HepG2 (cell line): ENCODE measurements around the gene PCGF2. TPM values are rescaled to one million over a fixed set of nuclear protein-coding genes. Genes with fewer than 3 reads are reported as not detected.

Experiments
- ATAC-seq: fragments of 200-7000 bp; cut with Tn5 transposase; 3 replicates; pipeline ENCODE4 v1.9.1; 2020; ENCODE audit warnings: mild to moderate bottlenecking, moderate library complexity
- BruUV-seq: library from RNA; stranded (reverse); fragments of 400-500 nt; replicated peaks from 2 replicates; lab custom pipeline; 2021; lab: Mats Ljungman, UMichigan
- CTCF ChIA-PET: fragments of 300-600 bp; formaldehyde crosslinking; extraction: SDS; loops from one replicate; lab custom pipeline; 2021; ENCODE audit warnings: low total read pairs, inconsistent platforms, low intra/inter-chr PET ratio; lab: Yijun Ruan, JAX
- POLR2A ChIA-PET: fragments of 350-600 bp; sonication (Branson Sonifier 250); formaldehyde crosslinking; loops from one replicate; lab custom pipeline; 2020; ENCODE audit warnings: antibody characterized with exemption, inconsistent platforms; lab: Yijun Ruan, JAX
- DNase-seq: peaks from one replicate; pipeline ENCODE4 v3.0.0-alpha.2; 2015; ENCODE audit warnings: low spot score
- FAIRE-seq: peaks from 3 replicates; lab custom pipeline; 2011; peaks lifted over from hg19 to GRCh38; lab: Jason Lieb, UNC
- H2AFZ ChIP-seq: one replicate; pipeline ENCODE4 v1.6.1; 2011; ENCODE audit warnings: low read length, inconsistent platforms
- H3K27ac ChIP-seq: fragments of 300-600 bp; 3 replicates; pipeline ENCODE4 v1.8.0; 2011; ENCODE audit warnings: mixed run types, mild to moderate bottlenecking, mixed read lengths, low read length, inconsistent platforms; ENCODE audit not compliant: insufficient read depth; ENCODE audit errors: extremely low read length
- H3K27me3 ChIP-seq, 2 experiments: fragments of 200-600 bp in 1 of 2; 2 replicates in 1 of 2; 3 replicates in 1 of 2; pipeline versions ENCODE4 v1.6.0 to v1.8.0; 2011; ENCODE audit warnings: low read length in 2 of 2, mild to moderate bottlenecking in 2 of 2, moderate library complexity in 2 of 2, inconsistent platforms in 1 of 2; ENCODE audit not compliant: insufficient read depth in 2 of 2, control insufficient read depth in 1 of 2
- H3K36me3 ChIP-seq, 2 experiments: fragments of 200-600 bp in 1 of 2; replicated peaks in 1 of 2; 2 replicates in 1 of 2; 3 replicates in 1 of 2; pipeline versions ENCODE4 v1.5.1 to v1.8.0; 2011; ENCODE audit warnings: low read length in 2 of 2, inconsistent platforms in 1 of 2; ENCODE audit not compliant: insufficient read depth in 2 of 2, control insufficient read depth in 1 of 2
- H3K4me1 ChIP-seq: 2 replicates; pipeline ENCODE4 v1.5.1; 2012; ENCODE audit warnings: low read length, inconsistent platforms; ENCODE audit not compliant: insufficient read depth
- H3K4me2 ChIP-seq: 2 replicates; pipeline ENCODE4 v1.6.0; 2011; ENCODE audit warnings: low read depth, low read length, inconsistent platforms
- H3K4me3 ChIP-seq, 3 experiments: fragments of 200-600 bp in 1 of 3; sonication (generic), shearing (Covaris generic) in 1 of 3; replicated peaks in 1 of 3; 2 replicates each; pipeline ENCODE4 v1.5.1; 2011 to 2016; ENCODE audit warnings: low read length in 3 of 3, inconsistent platforms in 2 of 3, low read depth in 2 of 3, mild to moderate bottlenecking in 2 of 3, control low read depth in 1 of 3, mixed read lengths in 1 of 3; ENCODE audit not compliant: insufficient read depth in 1 of 3
- H3K79me2 ChIP-seq: one replicate; pipeline ENCODE4 v1.6.1; 2011; ENCODE audit warnings: low read length, inconsistent platforms; ENCODE audit not compliant: insufficient read depth
- H3K9ac ChIP-seq: 2 replicates; pipeline ENCODE4 v1.6.0; 2011; ENCODE audit warnings: mild to moderate bottlenecking, low read depth, low read length, inconsistent platforms; ENCODE audit not compliant: insufficient read depth
- H3K9me3 ChIP-seq: 2 replicates; pipeline ENCODE4 v1.5.1; 2012; ENCODE audit warnings: mild to moderate bottlenecking, low read length
- H4K20me1 ChIP-seq: 2 replicates; pipeline ENCODE4 v1.6.0; 2011; ENCODE audit warnings: inconsistent platforms, mild to moderate bottlenecking, low read length, moderate library complexity; ENCODE audit not compliant: insufficient read depth
- FOSL1 ChIP-seq: sonication (generic); formaldehyde crosslinking; IDR thresholded peaks from 2 replicates; pipeline ENCODE4 v1.9.0; 2021; ENCODE audit warnings: missing genetic modification reagents, borderline replicate concordance
- HIC2 ChIP-seq: sonication (generic); formaldehyde crosslinking; IDR thresholded peaks from 2 replicates; pipeline ENCODE4 v1.9.0; 2022; ENCODE audit warnings: low read depth, missing genetic modification reagents
- HOXD1 ChIP-seq: sonication (generic); formaldehyde crosslinking; IDR thresholded peaks from 2 replicates; pipeline ENCODE4 v1.5.0; 2020; ENCODE audit warnings: missing genetic modification reagents
- IKZF1 ChIP-seq: fragments of 450-650 bp; IDR thresholded peaks from 2 replicates; pipeline ENCODE4 v1.7.1; 2016
- KLF15 ChIP-seq: sonication (generic); formaldehyde crosslinking; IDR thresholded peaks from 2 replicates; pipeline ENCODE4 v1.8.1; 2023; ENCODE audit warnings: borderline replicate concordance, mild to moderate bottlenecking, inconsistent platforms, missing genetic modification reagents, mixed read lengths
- NBN ChIP-seq: fragments of 450-650 bp; conservative IDR thresholded peaks from 2 replicates; pipeline ENCODE4 v1.6.1; 2017
- POLR2G ChIP-seq: fragments of 200-400 bp; formaldehyde crosslinking; IDR thresholded peaks from 2 replicates; pipeline ENCODE4 v1.6.1; 2018; ENCODE audit warnings: mild to moderate bottlenecking, low read depth, low read length, moderate library complexity
- PPARG ChIP-seq: conservative IDR thresholded peaks from 2 replicates; pipeline ENCODE4 v1.6.1; 2016; ENCODE audit warnings: missing biosample characterization, missing genetic modification reagents
- SALL1 ChIP-seq: sonication (generic); formaldehyde crosslinking; IDR thresholded peaks from 2 replicates; pipeline ENCODE4 v1.8.0; 2022; ENCODE audit warnings: mild to moderate bottlenecking, missing genetic modification reagents
- ZBTB1 ChIP-seq: sonication (generic); formaldehyde crosslinking; IDR thresholded peaks from 2 replicates; pipeline ENCODE4 v1.4.0; 2020; ENCODE audit warnings: missing genetic modification reagents, borderline replicate concordance
- ZFX ChIP-seq: sonication (generic); formaldehyde crosslinking; IDR thresholded peaks from 2 replicates; pipeline ENCODE4 v1.4.0; 2020; ENCODE audit warnings: mild to moderate bottlenecking, low read depth, missing genetic modification reagents, moderate library complexity
- ZNF333 ChIP-seq: sonication (generic); formaldehyde crosslinking; IDR thresholded peaks from 2 replicates; pipeline ENCODE4 v1.4.0; 2020; ENCODE audit warnings: mild to moderate bottlenecking, missing genetic modification reagents, borderline replicate concordance
- ZNF441 ChIP-seq: sonication (generic); formaldehyde crosslinking; IDR thresholded peaks from 2 replicates; pipeline ENCODE4 v1.7.0; 2021; ENCODE audit warnings: missing genetic modification reagents, borderline replicate concordance
- ZNF761 ChIP-seq: sonication (generic); formaldehyde crosslinking; conservative IDR thresholded peaks from 2 replicates; pipeline ENCODE4 v1.4.0; 2020; ENCODE audit warnings: mild to moderate bottlenecking, missing genetic modification reagents
- ZSCAN21 ChIP-seq: sonication (generic); formaldehyde crosslinking; IDR thresholded peaks from 2 replicates; pipeline ENCODE4 v1.8.0; 2022; ENCODE audit warnings: mild to moderate bottlenecking, missing genetic modification reagents, moderate library complexity, borderline replicate concordance
- whole genome bisulfite sequencing: methylation state at CpG from one replicate; pipeline ENCODE4 v1.1.6; 2017; ENCODE audit warnings: low lambda C conversion rate; 5-methylcytosine and 5-hydroxymethylcytosine counted together
- in situ Hi-C: cut with HindIII; loops from 2 replicates; pipeline ENCODE4 v1.10.0; 2017; ENCODE audit warnings: low pct_unique_long_range_greater_than_20kb; ENCODE audit not compliant: extremely low pct_ligation_motif_present
- intact Hi-C: fragments of 100-400 bp; cut with micrococcal nuclease; formaldehyde crosslinking; loops from one replicate; pipeline ENCODE4 v1.10.0; 2022; ENCODE audit not compliant: unreplicated experiment
- polyA plus RNA-seq, 8 experiments: library from polyadenylated mRNA; depleted of rRNA in 3 of 8; stranded (reverse) in 7 of 8; unstranded in 1 of 8; fragments of >200 nt; fragmentation: Illumina TruSeq in 4 of 8; extraction: Trizol in 4 of 8; gene quantifications; 2 replicates each; pipeline versions ENCODE4 v1.2.1 to v1.2.3, GENCODE V29; 2011 to 2016; ENCODE audit warnings: low read depth in 4 of 8, missing spikeins in 1 of 8, mixed read lengths in 1 of 8; ENCODE audit not compliant: insufficient read depth in 1 of 8
- total RNA-seq, 5 experiments: library from RNA; depleted of rRNA; stranded (reverse); fragments of >200 nt; fragmentation: Illumina TruSeq; extraction: Trizol; gene quantifications; 2 replicates each; pipeline ENCODE4 v1.2.3, GENCODE V29; 2016; ENCODE audit warnings: low read depth in 1 of 5
- TF ChIP-seq, protein P1 (sequence below): sonication (generic); formaldehyde crosslinking; IDR thresholded peaks from 2 replicates; pipeline ENCODE4 v1.4.0; 2020; ENCODE audit warnings: missing genetic modification reagents, borderline replicate concordance
- TF ChIP-seq, protein P2 (sequence below): sonication (generic); formaldehyde crosslinking; IDR thresholded peaks from 2 replicates; pipeline ENCODE4 v1.8.1; 2023; ENCODE audit warnings: missing genetic modification reagents, inconsistent platforms, borderline replicate concordance
- TF ChIP-seq, protein P3 (sequence below): sonication (generic); formaldehyde crosslinking; IDR thresholded peaks from 2 replicates; pipeline ENCODE4 v1.8.1; 2023; ENCODE audit warnings: mild to moderate bottlenecking, missing genetic modification reagents

Gene PCGF2
- total and polyA plus RNA-seq, 2 of the 13 experiments (the other 11 are each of a cell fraction or from before 2014, with no cell fraction given) = 11.6 to 29.4 TPM

GRCh38 chr17:38794221-38794620 lies 46.1 kb upstream of the PCGF2 start:
- Histone ChIP-seq H3K4me1 (peaks cover 34% of the 10 kb centered on the region), H3K27me3 (no peaks in the 10 kb centered on the region), H4K20me1 (peaks cover 22% of the 10 kb centered on the region; the same call in 1 of the 2 replicates), H3K9me3 (no peaks in the 10 kb centered on the region), H3K9ac (no peak overlapping the region), H3K4me2 (no peak overlapping the region), H3K4me3 (no peak overlapping the region), H3K79me2 (peaks cover 60% of the 10 kb centered on the region), H3K36me3 (peaks cover 0 to 6% of the 10 kb centered on the region in 2 experiments; a peak in 4 of 5 replicates), H3K27ac (no peak overlapping the region), H2AFZ (no peak overlapping the region)
- BruUV-seq = no TSS peak
- WGBS = 97% methylated on average over 5 of the region's 5 CpGs
- intact Hi-C loops = no loop called here
- DNase-seq (no peak), ATAC-seq (no peak), FAIRE-seq (no peak)
- TF ChIP-seq FOSL1 (CRISPR knock-in tag) (no peak), PPARG (CRISPR knock-in tag) (no peak), ZSCAN21 (CRISPR knock-in tag) (no peak), POLR2G (no peak), ZNF333 (no peak), SALL1 (CRISPR knock-in tag) (no peak), ZNF761 (CRISPR knock-in tag) (no peak), IKZF1 (no peak), ZFX (CRISPR knock-in tag) (no peak), ZBTB1 (no peak), HIC2 (CRISPR knock-in tag) (no peak), KLF15 (CRISPR knock-in tag) (no peak), NBN (no peak), ZNF441 (CRISPR knock-in tag) (no peak), HOXD1 (CRISPR knock-in tag) (no peak)
- TF ChIP-seq, protein P1, sequence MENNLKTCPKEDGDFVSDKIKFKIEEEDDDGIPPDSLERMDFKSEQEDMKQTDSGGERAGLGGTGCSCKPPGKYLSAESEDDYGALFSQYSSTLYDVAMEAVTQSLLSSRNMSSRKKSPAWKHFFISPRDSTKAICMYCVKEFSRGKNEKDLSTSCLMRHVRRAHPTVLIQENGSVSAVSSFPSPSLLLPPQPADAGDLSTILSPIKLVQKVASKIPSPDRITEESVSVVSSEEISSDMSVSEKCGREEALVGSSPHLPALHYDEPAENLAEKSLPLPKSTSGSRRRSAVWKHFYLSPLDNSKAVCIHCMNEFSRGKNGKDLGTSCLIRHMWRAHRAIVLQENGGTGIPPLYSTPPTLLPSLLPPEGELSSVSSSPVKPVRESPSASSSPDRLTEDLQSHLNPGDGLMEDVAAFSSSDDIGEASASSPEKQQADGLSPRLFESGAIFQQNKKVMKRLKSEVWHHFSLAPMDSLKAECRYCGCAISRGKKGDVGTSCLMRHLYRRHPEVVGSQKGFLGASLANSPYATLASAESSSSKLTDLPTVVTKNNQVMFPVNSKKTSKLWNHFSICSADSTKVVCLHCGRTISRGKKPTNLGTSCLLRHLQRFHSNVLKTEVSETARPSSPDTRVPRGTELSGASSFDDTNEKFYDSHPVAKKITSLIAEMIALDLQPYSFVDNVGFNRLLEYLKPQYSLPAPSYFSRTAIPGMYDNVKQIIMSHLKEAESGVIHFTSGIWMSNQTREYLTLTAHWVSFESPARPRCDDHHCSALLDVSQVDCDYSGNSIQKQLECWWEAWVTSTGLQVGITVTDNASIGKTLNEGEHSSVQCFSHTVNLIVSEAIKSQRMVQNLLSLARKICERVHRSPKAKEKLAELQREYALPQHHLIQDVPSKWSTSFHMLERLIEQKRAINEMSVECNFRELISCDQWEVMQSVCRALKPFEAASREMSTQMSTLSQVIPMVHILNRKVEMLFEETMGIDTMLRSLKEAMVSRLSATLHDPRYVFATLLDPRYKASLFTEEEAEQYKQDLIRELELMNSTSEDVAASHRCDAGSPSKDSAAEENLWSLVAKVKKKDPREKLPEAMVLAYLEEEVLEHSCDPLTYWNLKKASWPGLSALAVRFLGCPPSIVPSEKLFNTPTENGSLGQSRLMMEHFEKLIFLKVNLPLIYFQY (CRISPR knock-in tag) = no peak
- TF ChIP-seq, protein P2, sequence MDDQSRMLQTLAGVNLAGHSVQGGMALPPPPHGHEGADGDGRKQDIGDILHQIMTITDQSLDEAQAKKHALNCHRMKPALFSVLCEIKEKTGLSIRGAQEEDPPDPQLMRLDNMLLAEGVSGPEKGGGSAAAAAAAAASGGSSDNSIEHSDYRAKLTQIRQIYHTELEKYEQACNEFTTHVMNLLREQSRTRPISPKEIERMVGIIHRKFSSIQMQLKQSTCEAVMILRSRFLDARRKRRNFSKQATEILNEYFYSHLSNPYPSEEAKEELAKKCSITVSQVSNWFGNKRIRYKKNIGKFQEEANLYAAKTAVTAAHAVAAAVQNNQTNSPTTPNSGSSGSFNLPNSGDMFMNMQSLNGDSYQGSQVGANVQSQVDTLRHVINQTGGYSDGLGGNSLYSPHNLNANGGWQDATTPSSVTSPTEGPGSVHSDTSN (CRISPR knock-in tag) = no peak
- TF ChIP-seq, protein P3, sequence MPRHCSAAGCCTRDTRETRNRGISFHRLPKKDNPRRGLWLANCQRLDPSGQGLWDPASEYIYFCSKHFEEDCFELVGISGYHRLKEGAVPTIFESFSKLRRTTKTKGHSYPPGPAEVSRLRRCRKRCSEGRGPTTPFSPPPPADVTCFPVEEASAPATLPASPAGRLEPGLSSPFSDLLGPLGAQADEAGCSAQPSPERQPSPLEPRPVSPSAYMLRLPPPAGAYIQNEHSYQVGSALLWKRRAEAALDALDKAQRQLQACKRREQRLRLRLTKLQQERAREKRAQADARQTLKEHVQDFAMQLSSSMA (CRISPR knock-in tag) = no peak
- in situ Hi-C loops = no loop called here
- ChIA-PET CTCF (no interaction called here), POLR2A (interaction anchor here (1.3 kb wide), 2 partner anchors 51 to 60 kb away, joined by 3 to 4 read pairs; partner anchors contain the start of gene RPL23)
